ENCODE measurements around the gene DNM1.

- no peak for TF ChIP-seq CTCF (IDR thresholded peaks at IDR 0.05)
- TF ChIP-seq POLR2A (IDR thresholded peaks at IDR 0.05), result no peak
Measured at GRCh38 chr9:128161215-128161902, 41.8 kb upstream of the DNM1 start.
